ENCODE measurements around the gene TREML4. TPM values are rescaled to one million over a fixed set of nuclear protein-coding genes. Genes with fewer than 3 reads are reported as not detected.

Gene TREML4
- polyA plus RNA-seq, 2 of the 4 experiments (the other 2 are of a cell fraction) = not detected

GRCh38 chr6:41239467-41240159, 11.5 kb downstream of the TREML4 start:
- POLR2A ChIA-PET = no interaction called here
- ATAC-seq (no peak), FAIRE-seq (no peak)

More at GRCh38 chr6:41239467-41240159, 11.5 kb downstream of the TREML4 start:
- CTCF ChIA-PET = no interaction called here
- Histone ChIP-seq H3K4me3 (no peak overlapping the region), H3K4me1 (no peaks in the 10 kb centered on the region), H3K9me3 (no peaks in the 10 kb centered on the region), H3K4me2 (no peak overlapping the region), H3K27ac (no peak overlapping the region)
- DNase-seq (ENCODE audit: low read depth in 1 of 2, low spot score in 1 of 2) = no peak
- TF ChIP-seq EP300 (IDR thresholded peaks at IDR 0.05) (no peak), CTCF (IDR thresholded peaks at IDR 0.05) (no peak), TP53 (CRISPR knock-in tag; IDR thresholded peaks at IDR 0.05) (no peak), RARB (CRISPR knock-in tag; IDR thresholded peaks at IDR 0.05) (no peak), MAX (IDR thresholded peaks at IDR 0.05) (no peak), USF2 (IDR thresholded peaks at IDR 0.05) (no peak), SREBF2 (IDR thresholded peaks at IDR 0.05) (no peak), E2F6 (IDR thresholded peaks at IDR 0.05; ENCODE audit: borderline replicate concordance, low read depth) (no peak), EHMT2 (IDR thresholded peaks at IDR 0.05; ENCODE audit: low read depth) (no peak), PBX3 (IDR thresholded peaks at IDR 0.05) (no peak), JUNB (IDR thresholded peaks at IDR 0.05) (no peak), RCOR1 (IDR thresholded peaks at IDR 0.05; ENCODE audit: low read depth, low read length) (no peak), REST (IDR thresholded peaks at IDR 0.05) (no peak), FOSL2 (IDR thresholded peaks at IDR 0.05) (no peak), FOSL2 (CRISPR knock-in tag; IDR thresholded peaks at IDR 0.05) (no peak), HOXA7 (CRISPR knock-in tag; IDR thresholded peaks at IDR 0.05) (no peak), NFE2L2 (conservative IDR thresholded peaks at IDR 0.05; ENCODE audit: low read length) (no peak), SMC3 (IDR thresholded peaks at IDR 0.05) (no peak), ELK1 (IDR thresholded peaks at IDR 0.05; ENCODE audit: low read depth, low read length) (no peak), BCL3 (IDR thresholded peaks at IDR 0.05) (no peak), POLR2A (IDR thresholded peaks at IDR 0.05; ENCODE audit: low read length) (no peak)
- 44% methylated on average over 18 of the region's 22 CpGs for WGBS (ENCODE audit: missing lambda C conversion rate)
